HCT116 (cell line): ENCODE measurements around the gene MARCHF2.

Experiments used
- EZH2 ChIP-seq: fragments of 200-600 bp; sonication (generic); IDR thresholded peaks from 2 replicates; pipeline ENCODE4 v1.6.1; 2017; ENCODE audit warnings: antibody characterized with exemption, mixed run types
- EZH2phosphoT487 ChIP-seq: fragments of 200-600 bp; IDR thresholded peaks from 2 replicates; pipeline ENCODE4 v1.6.1; 2018; ENCODE audit warnings: antibody characterized with exemption, borderline replicate concordance
- FOSL1 ChIP-seq: IDR thresholded peaks from 2 replicates; pipeline ENCODE4 v1.6.1; 2012; ENCODE audit warnings: low read depth
- POLR2A ChIP-seq: IDR thresholded peaks from 2 replicates; pipeline ENCODE4 v1.7.0; 2011; ENCODE audit warnings: borderline replicate concordance; ENCODE audit not compliant: insufficient read depth, insufficient read length; ENCODE audit errors: extremely low read depth
- POLR2AphosphoS5 ChIP-seq: IDR thresholded peaks from 2 replicates; pipeline ENCODE4 v1.6.1; 2011; ENCODE audit warnings: mild to moderate bottlenecking, low read depth, low read length, moderate library complexity
- SIN3A ChIP-seq: IDR thresholded peaks from 2 replicates; pipeline ENCODE4 v1.6.1; 2012; ENCODE audit warnings: low read depth
- SRF ChIP-seq: IDR thresholded peaks from 2 replicates; pipeline ENCODE4 v1.6.1; 2012; ENCODE audit warnings: low read depth
- TF ChIP-seq, protein P1 (sequence below), 3 experiments: fragments of 200-600 bp in 1 of 3; sonication (generic) in 1 of 3; IDR thresholded peaks in 2 of 3; conservative IDR thresholded peaks in 1 of 3; 2 replicates each; pipeline ENCODE4 v1.5.1; 2012 to 2017; ENCODE audit warnings: low read depth in 2 of 3, low read length in 2 of 3, antibody characterized with exemption in 1 of 3, borderline replicate concordance in 1 of 3, control low read depth in 1 of 3, mild to moderate bottlenecking in 1 of 3, mixed read lengths in 1 of 3, mixed run types in 1 of 3, moderate library complexity in 1 of 3; ENCODE audit not compliant: insufficient read depth in 1 of 3
- TF ChIP-seq, protein P2 (sequence below): IDR thresholded peaks from 2 replicates; pipeline ENCODE4 v1.6.1; 2012; ENCODE audit warnings: low read depth
- TF ChIP-seq, protein P3 (sequence below): IDR thresholded peaks from 2 replicates; pipeline ENCODE4 v1.6.1; 2012

DNA sequence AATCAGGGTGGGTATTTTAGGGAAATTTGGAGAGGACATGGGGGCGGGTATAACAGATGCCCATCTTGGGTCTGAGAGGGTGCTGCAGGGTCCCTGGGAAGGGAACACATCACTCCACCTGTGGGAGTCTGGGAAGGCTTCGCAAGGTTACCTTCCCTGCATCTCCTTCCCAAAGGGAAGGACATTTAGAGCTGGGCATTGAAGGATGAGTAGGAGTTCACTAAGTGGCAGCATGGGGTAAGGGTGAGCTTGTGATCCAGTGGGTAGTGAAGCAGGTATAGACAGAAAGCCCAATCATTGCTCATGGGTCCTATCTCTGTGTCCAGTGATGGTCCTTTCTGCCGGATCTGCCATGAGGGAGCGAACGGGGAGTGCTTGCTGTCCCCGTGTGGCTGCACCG lies 13.2 kb downstream of the MARCHF2 start:
- TF ChIP-seq, protein P1, sequence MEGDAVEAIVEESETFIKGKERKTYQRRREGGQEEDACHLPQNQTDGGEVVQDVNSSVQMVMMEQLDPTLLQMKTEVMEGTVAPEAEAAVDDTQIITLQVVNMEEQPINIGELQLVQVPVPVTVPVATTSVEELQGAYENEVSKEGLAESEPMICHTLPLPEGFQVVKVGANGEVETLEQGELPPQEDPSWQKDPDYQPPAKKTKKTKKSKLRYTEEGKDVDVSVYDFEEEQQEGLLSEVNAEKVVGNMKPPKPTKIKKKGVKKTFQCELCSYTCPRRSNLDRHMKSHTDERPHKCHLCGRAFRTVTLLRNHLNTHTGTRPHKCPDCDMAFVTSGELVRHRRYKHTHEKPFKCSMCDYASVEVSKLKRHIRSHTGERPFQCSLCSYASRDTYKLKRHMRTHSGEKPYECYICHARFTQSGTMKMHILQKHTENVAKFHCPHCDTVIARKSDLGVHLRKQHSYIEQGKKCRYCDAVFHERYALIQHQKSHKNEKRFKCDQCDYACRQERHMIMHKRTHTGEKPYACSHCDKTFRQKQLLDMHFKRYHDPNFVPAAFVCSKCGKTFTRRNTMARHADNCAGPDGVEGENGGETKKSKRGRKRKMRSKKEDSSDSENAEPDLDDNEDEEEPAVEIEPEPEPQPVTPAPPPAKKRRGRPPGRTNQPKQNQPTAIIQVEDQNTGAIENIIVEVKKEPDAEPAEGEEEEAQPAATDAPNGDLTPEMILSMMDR (IDR thresholded peaks at IDR 0.05 in 2 of 3, conservative IDR thresholded peaks at IDR 0.05 in 1 of 3; ENCODE audit: borderline replicate concordance in 1 of 3, insufficient read depth in 1 of 3, low read depth in 2 of 3, low read length in 2 of 3), result no peak
- TF ChIP-seq EZH2phosphoT487, result no peak
- TF ChIP-seq SIN3A, result no peak
- TF ChIP-seq, protein P2, sequence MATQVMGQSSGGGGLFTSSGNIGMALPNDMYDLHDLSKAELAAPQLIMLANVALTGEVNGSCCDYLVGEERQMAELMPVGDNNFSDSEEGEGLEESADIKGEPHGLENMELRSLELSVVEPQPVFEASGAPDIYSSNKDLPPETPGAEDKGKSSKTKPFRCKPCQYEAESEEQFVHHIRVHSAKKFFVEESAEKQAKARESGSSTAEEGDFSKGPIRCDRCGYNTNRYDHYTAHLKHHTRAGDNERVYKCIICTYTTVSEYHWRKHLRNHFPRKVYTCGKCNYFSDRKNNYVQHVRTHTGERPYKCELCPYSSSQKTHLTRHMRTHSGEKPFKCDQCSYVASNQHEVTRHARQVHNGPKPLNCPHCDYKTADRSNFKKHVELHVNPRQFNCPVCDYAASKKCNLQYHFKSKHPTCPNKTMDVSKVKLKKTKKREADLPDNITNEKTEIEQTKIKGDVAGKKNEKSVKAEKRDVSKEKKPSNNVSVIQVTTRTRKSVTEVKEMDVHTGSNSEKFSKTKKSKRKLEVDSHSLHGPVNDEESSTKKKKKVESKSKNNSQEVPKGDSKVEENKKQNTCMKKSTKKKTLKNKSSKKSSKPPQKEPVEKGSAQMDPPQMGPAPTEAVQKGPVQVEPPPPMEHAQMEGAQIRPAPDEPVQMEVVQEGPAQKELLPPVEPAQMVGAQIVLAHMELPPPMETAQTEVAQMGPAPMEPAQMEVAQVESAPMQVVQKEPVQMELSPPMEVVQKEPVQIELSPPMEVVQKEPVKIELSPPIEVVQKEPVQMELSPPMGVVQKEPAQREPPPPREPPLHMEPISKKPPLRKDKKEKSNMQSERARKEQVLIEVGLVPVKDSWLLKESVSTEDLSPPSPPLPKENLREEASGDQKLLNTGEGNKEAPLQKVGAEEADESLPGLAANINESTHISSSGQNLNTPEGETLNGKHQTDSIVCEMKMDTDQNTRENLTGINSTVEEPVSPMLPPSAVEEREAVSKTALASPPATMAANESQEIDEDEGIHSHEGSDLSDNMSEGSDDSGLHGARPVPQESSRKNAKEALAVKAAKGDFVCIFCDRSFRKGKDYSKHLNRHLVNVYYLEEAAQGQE, result no peak
- TF ChIP-seq POLR2AphosphoS5, result no peak
- TF ChIP-seq, protein P3, sequence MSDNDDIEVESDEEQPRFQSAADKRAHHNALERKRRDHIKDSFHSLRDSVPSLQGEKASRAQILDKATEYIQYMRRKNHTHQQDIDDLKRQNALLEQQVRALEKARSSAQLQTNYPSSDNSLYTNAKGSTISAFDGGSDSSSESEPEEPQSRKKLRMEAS, result no peak
- TF ChIP-seq FOSL1, result no peak
- TF ChIP-seq EZH2, result no peak
- TF ChIP-seq SRF, result no peak
- TF ChIP-seq POLR2A, result no peak
